K562 (cell line): ENCODE results near the gene ATG4C. TPM values are rescaled to one million over a fixed set of nuclear protein-coding genes. Genes with fewer than 3 reads are reported as not detected.

Experiments
- ATAC-seq: fragments of 200-7000 bp; cut with Tn5 transposase; 3 replicates; pipeline ENCODE4 v1.9.1; 2020; ENCODE audit warnings: moderate library complexity
- BruUV-seq: library from RNA; stranded (reverse); fragments of 400-500 nt; replicated peaks from 2 replicates; lab custom pipeline; 2021; lab: Mats Ljungman, UMichigan
- CTCF ChIA-PET: fragments of 300-600 bp; formaldehyde crosslinking; extraction: SDS; loops from one replicate; lab custom pipeline; 2021; ENCODE audit warnings: low intra/inter-chr PET ratio; lab: Yijun Ruan, JAX
- POLR2A ChIA-PET: fragments of 300-600, 350-650 bp; sonication (Branson Sonifier 250); formaldehyde crosslinking; extraction: SDS; loops from one replicate; lab custom pipeline; 2021; ENCODE audit warnings: antibody characterized with exemption, inconsistent platforms; lab: Yijun Ruan, JAX
- DNase-seq, 4 experiments: peaks; one replicate each; pipeline versions ENCODE4 v3.0.0 to v3.0.0-alpha.2; 2011 to 2018; ENCODE audit warnings: low spot score in 3 of 4, mixed read lengths in 3 of 4; ENCODE audit errors: extremely low read depth in 1 of 4
- FAIRE-seq: peaks from 2 replicates; lab custom pipeline; 2011; peaks lifted over from hg19 to GRCh38; lab: Jason Lieb, UNC
- H2AFZ ChIP-seq: 2 replicates; pipeline ENCODE4 v1.6.0; 2011; ENCODE audit warnings: low read depth, low read length, control low read depth, inconsistent platforms
- H3K27ac ChIP-seq: fragments of 200-600 bp; 3 replicates; pipeline ENCODE4 v1.8.0; 2011; ENCODE audit warnings: low read depth, mild to moderate bottlenecking, control low read depth, inconsistent platforms, low read length, moderate library complexity, mixed read lengths; ENCODE audit errors: extremely low read depth
- H3K27me3 ChIP-seq, 2 experiments: fragments of 300-600 bp in 1 of 2; 2 replicates in 1 of 2; 3 replicates in 1 of 2; pipeline versions ENCODE4 v1.6.0 to v1.8.0; 2011; ENCODE audit warnings: inconsistent platforms in 2 of 2, low read length in 2 of 2, mild to moderate bottlenecking in 1 of 2, mixed read lengths in 1 of 2, moderate library complexity in 1 of 2; ENCODE audit not compliant: control insufficient read depth in 2 of 2, insufficient read depth in 2 of 2
- H3K36me3 ChIP-seq: fragments of 300-600 bp; 3 replicates; pipeline ENCODE4 v1.8.0; 2011; ENCODE audit warnings: mild to moderate bottlenecking, low read length, inconsistent platforms; ENCODE audit not compliant: control insufficient read depth, insufficient read depth
- H3K4me1 ChIP-seq, 2 experiments: fragments of 200-600 bp in 1 of 2; replicated peaks in 1 of 2; 2 replicates in 1 of 2; 3 replicates in 1 of 2; pipeline versions ENCODE4 v1.5.1 to v1.8.0; 2011; ENCODE audit warnings: inconsistent platforms in 2 of 2, low read length in 2 of 2, mild to moderate bottlenecking in 1 of 2, mixed read lengths in 1 of 2, moderate library complexity in 1 of 2; ENCODE audit not compliant: control insufficient read depth in 2 of 2, insufficient read depth in 2 of 2
- H3K4me2 ChIP-seq: 2 replicates; pipeline ENCODE4 v1.6.1; 2011; ENCODE audit warnings: low read length, control low read depth, inconsistent platforms, mixed read lengths; ENCODE audit not compliant: insufficient read depth
- H3K4me3 ChIP-seq: fragments of 200-600 bp; sonication (generic), shearing (Covaris generic); 2 replicates; pipeline ENCODE4 v1.5.1; 2016; ENCODE audit warnings: control low read depth, inconsistent platforms
- H3K79me2 ChIP-seq: fragments of 200-600 bp; 3 replicates; pipeline ENCODE4 v1.8.0; 2011; ENCODE audit warnings: low read length, inconsistent platforms; ENCODE audit not compliant: control insufficient read depth, insufficient read depth
- H3K9ac ChIP-seq, 2 experiments: 2 replicates each; pipeline versions ENCODE4 v1.6.0 to v1.6.1; 2011; ENCODE audit warnings: low read depth in 2 of 2, low read length in 2 of 2, control low read depth in 1 of 2, inconsistent platforms in 1 of 2, mild to moderate bottlenecking in 1 of 2, mixed read lengths in 1 of 2; ENCODE audit not compliant: insufficient read depth in 1 of 2
- H3K9me1 ChIP-seq: one replicate; pipeline ENCODE4 v1.6.0; 2011; ENCODE audit warnings: inconsistent platforms, mild to moderate bottlenecking, low read length, moderate library complexity; ENCODE audit not compliant: control insufficient read depth, insufficient read depth
- H3K9me3 ChIP-seq: replicated peaks from 2 replicates; pipeline ENCODE4 v1.5.1; 2011; ENCODE audit warnings: low read depth, low read length, inconsistent platforms; ENCODE audit not compliant: control insufficient read depth, insufficient read depth
- H4K20me1 ChIP-seq: replicated peaks from 2 replicates; pipeline ENCODE4 v1.6.1; 2011; ENCODE audit warnings: low read length, inconsistent platforms, mixed read lengths; ENCODE audit not compliant: control insufficient read depth, insufficient read depth
- ARID3A ChIP-seq: IDR thresholded peaks from 2 replicates; pipeline ENCODE4 v1.6.1; 2012; ENCODE audit warnings: low read depth, low read length, improper control_type of control experiment, borderline replicate concordance
- CREB3 ChIP-seq: fragments of 450-650 bp; conservative IDR thresholded peaks from 2 replicates; pipeline ENCODE4 v1.6.1; 2016; ENCODE audit warnings: missing genetic modification characterization, low read depth, mild to moderate bottlenecking, missing compliant biosample characterization, moderate library complexity
- CTBP1 ChIP-seq: fragments of 450-650 bp; IDR thresholded peaks from 2 replicates; pipeline ENCODE4 v1.6.1; 2016; ENCODE audit warnings: borderline replicate concordance
- KLF6 ChIP-seq: fragments of 250-450 bp; sonication (Bioruptor Pico); IDR thresholded peaks from 2 replicates; pipeline ENCODE4 v1.4.0; 2020; ENCODE audit warnings: mild to moderate bottlenecking, moderate library complexity, borderline replicate concordance
- MEF2D ChIP-seq: conservative IDR thresholded peaks from 2 replicates; pipeline ENCODE4 v1.6.1; 2016; ENCODE audit warnings: low read depth, missing genetic modification characterization, missing compliant biosample characterization
- PML ChIP-seq: IDR thresholded peaks from 2 replicates; pipeline ENCODE4 v1.6.1; 2012; ENCODE audit warnings: low read length, inconsistent platforms
- ZBTB34 ChIP-seq: fragments of 250-450 bp; sonication (Bioruptor Pico); IDR thresholded peaks from 2 replicates; pipeline ENCODE4 v1.8.0; 2021; ENCODE audit warnings: mild to moderate bottlenecking, moderate library complexity
- ZBTB8A ChIP-seq: fragments of 450-650 bp; IDR thresholded peaks from 2 replicates; pipeline ENCODE4 v1.6.1; 2018; ENCODE audit warnings: mild to moderate bottlenecking, moderate library complexity; ENCODE audit not compliant: partially characterized antibody
- ZNF311 ChIP-seq: fragments of 250-450 bp; sonication (Bioruptor Pico); IDR thresholded peaks from 2 replicates; pipeline ENCODE4 v1.4.0; 2020; ENCODE audit warnings: mild to moderate bottlenecking, moderate library complexity
- ZNF699 ChIP-seq: fragments of 250-450 bp; sonication (Bioruptor Pico); IDR thresholded peaks from 2 replicates; pipeline ENCODE4 v1.8.0; 2021; ENCODE audit warnings: mild to moderate bottlenecking, moderate library complexity; ENCODE audit not compliant: insufficient replicate concordance
- WGBS: fragments of 100-300 bp; shearing (Covaris generic); methylation state at CpG from one replicate; pipeline ENCODE4 v1.1.6; 2016; ENCODE audit warnings: low coverage, mixed read lengths; ENCODE audit not compliant: insufficient coverage; ENCODE audit errors: missing lambda C conversion rate; 5-methylcytosine and 5-hydroxymethylcytosine counted together
- in situ Hi-C: fragments of 300-500 bp; cut with MboI; formaldehyde crosslinking; loops from 4 replicates; pipeline ENCODE4 v1.15.0; 2018; ENCODE audit warnings: inconsistent platforms, mixed read lengths
- intact Hi-C: fragments of 100-400 bp; cut with micrococcal nuclease; formaldehyde crosslinking; loops from 2 replicates; pipeline ENCODE4 v1.14.2; 2022
- polyA plus RNA-seq, 8 experiments: library from polyadenylated mRNA; depleted of rRNA in 4 of 8; stranded (reverse) in 5 of 8; unstranded in 3 of 8; fragments of >200 nt; fragmentation: Nextera tagmentation in 2 of 8; fragmentation: Illumina TruSeq in 1 of 8; extraction: Ambion mirVana in 2 of 8; extraction: Trizol in 1 of 8; gene quantifications; 2 replicates each; pipeline versions ENCODE4 v1.2.1 to v1.2.3, GENCODE V29; 2011 to 2014; ENCODE audit warnings: inconsistent platforms in 1 of 8, missing spikeins in 1 of 8
- total RNA-seq, 7 experiments: library from RNA; depleted of rRNA in 6 of 7; stranded (reverse); fragments of >200 nt in 6 of 7; fragmentation: Illumina TruSeq in 2 of 7; extraction: Trizol in 2 of 7; gene quantifications; 2 replicates each; pipeline versions ENCODE4 v1.2.1 to v1.2.3, GENCODE V29; 2011 to 2021; ENCODE audit warnings: low replicate concordance in 1 of 7
- TF ChIP-seq, protein P1 (sequence below): fragments of 450-650 bp; formaldehyde crosslinking; IDR thresholded peaks from 2 replicates; pipeline ENCODE4 v1.4.0; 2020; ENCODE audit warnings: mild to moderate bottlenecking, mixed read lengths

ATG4C gene
- total and polyA plus RNA-seq, 9 of the 15 experiments (the other 6 are each of a cell fraction or from before 2014, with no cell fraction given), result 7.6 to 35.8 (median 16.1) TPM

DNA sequence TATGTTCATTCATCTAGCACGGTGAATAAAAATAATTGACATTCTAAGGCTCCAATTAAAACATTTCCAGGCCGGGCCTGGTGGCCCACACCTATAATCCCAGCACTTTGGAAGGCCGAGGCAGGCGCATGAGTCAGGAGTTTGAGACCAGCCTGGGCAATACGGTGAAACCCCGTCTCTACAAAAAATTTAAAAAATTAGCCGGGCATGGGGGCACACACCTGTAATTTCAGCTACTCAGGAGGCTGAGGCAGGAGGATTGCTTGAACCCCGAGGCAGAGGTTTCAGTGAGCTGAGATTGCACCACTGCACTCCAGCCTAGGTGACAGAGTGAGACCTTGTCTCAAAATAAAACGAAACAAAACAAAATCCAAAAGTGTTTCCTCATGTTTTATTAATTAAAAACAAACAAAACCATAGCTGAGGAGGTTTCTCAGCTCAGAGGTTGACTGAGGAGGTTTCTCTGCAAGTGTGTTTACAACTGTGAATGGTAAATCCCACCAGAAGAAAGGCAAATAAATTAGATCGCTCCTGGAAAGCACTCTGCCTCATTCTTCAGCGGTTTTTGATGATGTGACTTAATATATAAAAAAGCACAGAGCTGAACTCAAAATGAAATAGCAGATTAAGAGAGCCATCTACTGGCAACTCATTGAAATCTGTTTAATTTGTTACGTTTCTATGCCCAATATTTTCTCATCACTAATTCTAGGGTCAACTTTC, 37.7 kb upstream of the ATG4C start (continued):
- 0 out of 2 replicates have a peak, but pooled peaks have one; percentile 26 for TF ChIP-seq ARID3A

DNA sequence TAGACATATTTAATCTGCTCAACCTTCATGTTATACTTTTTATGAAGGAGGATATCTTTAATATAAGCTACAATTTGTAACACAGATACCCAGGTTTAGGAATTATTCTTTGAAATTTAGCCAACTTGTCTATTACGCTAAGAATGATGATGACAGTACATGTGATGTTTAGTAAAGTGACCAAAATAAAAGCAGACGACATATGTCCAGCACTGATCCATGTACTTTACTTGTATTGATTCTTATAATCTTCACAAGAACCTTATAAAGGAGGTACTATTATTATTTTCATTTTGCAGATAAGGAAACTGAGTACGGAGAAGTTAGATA, 37.2 kb upstream of the ATG4C start:
- CTCF ChIA-PET, result interaction anchor here (0.5 to 3.9 kb wide), 6 partner anchors 169 to 687 kb away, joined by 3 to 36 read pairs (median 6); no protein-coding TSS in a partner anchor
- no peaks in the 10 kb centered on the region for H3K4me1 ChIP-seq
- H3K9me3 ChIP-seq, result 0 out of 2 replicates have a peak, but pooled peaks cover 2% of the 10 kb centered on the region
- no peak for ATAC-seq
- in situ Hi-C loops (loop anchor here (5.0 kb wide), 1 partner anchor 214 kb away; no protein-coding TSS in a partner anchor), intact Hi-C loops (loop anchor here (1.0 to 10.0 kb wide), 4 partner anchors 216 to 571 kb away; no protein-coding TSS in a partner anchor)
- H3K36me3 ChIP-seq, result no peaks in the 10 kb centered on the region
- no peaks in the 10 kb centered on the region for H3K27me3 ChIP-seq
- no peaks in the 10 kb centered on the region for H3K9me1 ChIP-seq
- H3K27ac ChIP-seq, result no peak overlapping the region
- no peak for FAIRE-seq
- H2AFZ ChIP-seq, result no peak overlapping the region
- H3K4me3 ChIP-seq, result no peak overlapping the region
- no peaks in the 10 kb centered on the region for H3K79me2 ChIP-seq
- WGBS, result 29% methylated on average over 3 of the region's 3 CpGs
- BruUV-seq, result no TSS peak
- POLR2A ChIA-PET, result interaction anchor here (1.3 kb wide), 1 partner anchor 7 kb away, joined by 3 read pairs; no protein-coding TSS in a partner anchor
- H3K9ac ChIP-seq, result no peak overlapping the region
- no peak for DNase-seq
- no peaks in the 10 kb centered on the region for H4K20me1 ChIP-seq
- H3K4me2 ChIP-seq, result no peak overlapping the region
- TF ChIP-seq ZNF311, result no peak
- TF ChIP-seq PML, result no peak
- no peak for TF ChIP-seq CTBP1
- no peak for TF ChIP-seq CREB3 (tag)
- no peak for TF ChIP-seq ZNF699 (CRISPR knock-in tag)
- no peak for TF ChIP-seq ZBTB34 (CRISPR knock-in tag)
- TF ChIP-seq, protein P1, sequence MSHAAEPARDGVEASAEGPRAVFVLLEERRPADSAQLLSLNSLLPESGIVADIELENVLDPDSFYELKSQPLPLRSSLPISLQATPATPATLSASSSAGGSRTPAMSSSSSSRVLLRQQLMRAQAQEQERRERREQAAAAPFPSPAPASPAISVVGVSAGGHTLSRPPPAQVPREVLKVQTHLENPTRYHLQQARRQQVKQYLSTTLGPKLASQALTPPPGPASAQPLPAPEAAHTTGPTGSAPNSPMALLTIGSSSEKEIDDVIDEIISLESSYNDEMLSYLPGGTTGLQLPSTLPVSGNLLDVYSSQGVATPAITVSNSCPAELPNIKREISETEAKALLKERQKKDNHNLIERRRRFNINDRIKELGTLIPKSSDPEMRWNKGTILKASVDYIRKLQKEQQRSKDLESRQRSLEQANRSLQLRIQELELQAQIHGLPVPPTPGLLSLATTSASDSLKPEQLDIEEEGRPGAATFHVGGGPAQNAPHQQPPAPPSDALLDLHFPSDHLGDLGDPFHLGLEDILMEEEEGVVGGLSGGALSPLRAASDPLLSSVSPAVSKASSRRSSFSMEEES (CRISPR knock-in tag), result no peak
- TF ChIP-seq MEF2D (tag), result no peak
- TF ChIP-seq KLF6, result no peak
- TF ChIP-seq ZBTB8A, result no peak
